ENCODE results near the gene HFM1.
"Not testable (repeated sequence)": the region's sequence is repeated elsewhere in the genome, so short reads cannot be mapped to it uniquely, and the experiment has no call there.

Gene HFM1

GRCh38 chr1:91404151-91405012 lies at the start of gene HFM1:
Gene HFM1, minus strand, starts transcription at chr1:91404837. Its CDS starts 3,755 bp downstream, at chr1:91401082.
- Mint-ChIP-seq H3K27ac (peak within 1 kb of the TSS; percentile 67), H3K4me3 (peak within 1 kb of the TSS; percentile 87), H3K9me3 (no peaks in the 10 kb centered on the region), H3K27me3 (peaks cover 52% of the 10 kb centered on the region), H3K4me1 (ENCODE audit: low read depth) (peaks cover 8% of the 10 kb centered on the region), H3K36me3 (ENCODE audit: low read depth) (no peaks in the 10 kb centered on the region)

GRCh38 chr1:91454136-91454535 lies 49.5 kb upstream of the HFM1 start:
- Mint-ChIP-seq H3K36me3 (ENCODE audit: low read depth) (no peaks in the 10 kb centered on the region), H3K27ac (no peak overlapping the region), H3K4me1 (ENCODE audit: low read depth) (no peaks in the 10 kb centered on the region), H3K27me3 (peaks cover 8% of the 10 kb centered on the region), H3K9me3 (no peaks in the 10 kb centered on the region), H3K4me3 (no peak overlapping the region)

- no peak overlapping the region for H3K4me3 Mint-ChIP-seq
- H3K9me3 Mint-ChIP-seq, result no peaks in the 10 kb centered on the region
- peaks cover 8% of the 10 kb centered on the region for H3K27me3 Mint-ChIP-seq
- H3K4me1 Mint-ChIP-seq (ENCODE audit: low read depth), result no peaks in the 10 kb centered on the region
- H3K27ac Mint-ChIP-seq, result no peak overlapping the region
- H3K36me3 Mint-ChIP-seq (ENCODE audit: low read depth), result no peaks in the 10 kb centered on the region
Measured at GRCh38 chr1:91450260-91450659, 45.6 kb upstream of the HFM1 start.

- not testable (repeated sequence) for H3K4me3 Mint-ChIP-seq; H3K4me1 Mint-ChIP-seq (ENCODE audit: low read depth); H3K36me3 Mint-ChIP-seq (ENCODE audit: low read depth); H3K27ac Mint-ChIP-seq
- Mint-ChIP-seq H3K27me3 (peaks cover 12% of the 10 kb centered on the region), H3K9me3 (peaks cover 10% of the 10 kb centered on the region)
Measured at GRCh38 chr1:91447782-91448181, 43.1 kb upstream of the HFM1 start.

- H3K9me3 Mint-ChIP-seq, result peaks cover 11% of the 10 kb centered on the region
- not testable (repeated sequence) for H3K36me3 Mint-ChIP-seq (ENCODE audit: low read depth); H3K27ac Mint-ChIP-seq; H3K4me3 Mint-ChIP-seq; H3K4me1 Mint-ChIP-seq (ENCODE audit: low read depth)
- peaks cover 12% of the 10 kb centered on the region for H3K27me3 Mint-ChIP-seq
Measured at GRCh38 chr1:91441980-91442379, 37.3 kb upstream of the HFM1 start.

GRCh38 chr1:91440847-91441246 lies 36.2 kb upstream of the HFM1 start:
- Mint-ChIP-seq H3K9me3 (peaks cover 11% of the 10 kb centered on the region), H3K36me3 (ENCODE audit: low read depth) (peaks cover 6% of the 10 kb centered on the region), H3K4me3 (no peak overlapping the region), H3K27me3 (peaks cover 12% of the 10 kb centered on the region), H3K27ac (no peak overlapping the region), H3K4me1 (ENCODE audit: low read depth) (peaks cover 7% of the 10 kb centered on the region)

GRCh38 chr1:91439016-91439415 lies 34.4 kb upstream of the HFM1 start:
- Mint-ChIP-seq H3K9me3 (peaks cover 11% of the 10 kb centered on the region), H3K27me3 (peaks cover 8% of the 10 kb centered on the region), H3K4me1 (ENCODE audit: low read depth) (peaks cover 7% of the 10 kb centered on the region), H3K27ac (no peak overlapping the region), H3K36me3 (ENCODE audit: low read depth) (peaks cover 6% of the 10 kb centered on the region), H3K4me3 (no peak overlapping the region)

GRCh38 chr1:91428182-91428798 lies 23.7 kb upstream of the HFM1 start:
- Mint-ChIP-seq H3K27ac (no peak overlapping the region), H3K4me3 (no peak overlapping the region), H3K9me3 (no peaks in the 10 kb centered on the region), H3K4me1 (ENCODE audit: low read depth) (no peaks in the 10 kb centered on the region), H3K27me3 (peaks cover 27% of the 10 kb centered on the region), H3K36me3 (ENCODE audit: low read depth) (no peaks in the 10 kb centered on the region)

GRCh38 chr1:91427741-91428140 lies 23.1 kb upstream of the HFM1 start:
- Mint-ChIP-seq H3K36me3 (ENCODE audit: low read depth) (no peaks in the 10 kb centered on the region), H3K27me3 (peaks cover 32% of the 10 kb centered on the region), H3K4me3 (no peak overlapping the region), H3K9me3 (no peaks in the 10 kb centered on the region), H3K4me1 (ENCODE audit: low read depth) (no peaks in the 10 kb centered on the region), H3K27ac (no peak overlapping the region)

GRCh38 chr1:91422523-91422922 lies 17.9 kb upstream of the HFM1 start:
- not testable (repeated sequence) for H3K36me3 Mint-ChIP-seq (ENCODE audit: low read depth); H3K27ac Mint-ChIP-seq; H3K4me1 Mint-ChIP-seq (ENCODE audit: low read depth); H3K4me3 Mint-ChIP-seq; H3K9me3 Mint-ChIP-seq
- peaks cover 40% of the 10 kb centered on the region for H3K27me3 Mint-ChIP-seq

GRCh38 chr1:91412371-91412770 lies 7.7 kb upstream of the HFM1 start:
- Mint-ChIP-seq H3K36me3 (ENCODE audit: low read depth) (no peaks in the 10 kb centered on the region), H3K9me3 (no peaks in the 10 kb centered on the region), H3K27me3 (peaks cover 22% of the 10 kb centered on the region), H3K4me3 (no peak overlapping the region), H3K27ac (no peak overlapping the region), H3K4me1 (ENCODE audit: low read depth) (no peaks in the 10 kb centered on the region)

GRCh38 chr1:91406773-91407389 lies 2.2 kb upstream of the HFM1 start:
- peaks cover 48% of the 10 kb centered on the region for H3K27me3 Mint-ChIP-seq
- H3K36me3 Mint-ChIP-seq (ENCODE audit: low read depth), result no peaks in the 10 kb centered on the region
- H3K9me3 Mint-ChIP-seq, result no peaks in the 10 kb centered on the region
- no peak overlapping the region for H3K27ac Mint-ChIP-seq
- no peak overlapping the region for H3K4me3 Mint-ChIP-seq
- H3K4me1 Mint-ChIP-seq (ENCODE audit: low read depth), result peaks cover 8% of the 10 kb centered on the region

GRCh38 chr1:91402023-91402422 lies 2.6 kb downstream of the HFM1 start:
- Mint-ChIP-seq H3K9me3 (no peaks in the 10 kb centered on the region), H3K4me3 (no peak overlapping the region), H3K27me3 (peaks cover 39% of the 10 kb centered on the region), H3K27ac (no peak overlapping the region), H3K36me3 (ENCODE audit: low read depth) (no peaks in the 10 kb centered on the region), H3K4me1 (ENCODE audit: low read depth) (peaks cover 8% of the 10 kb centered on the region)

- H3K27ac Mint-ChIP-seq, result no peak overlapping the region
- H3K4me1 Mint-ChIP-seq (ENCODE audit: low read depth), result peaks cover 6% of the 10 kb centered on the region
- H3K36me3 Mint-ChIP-seq (ENCODE audit: low read depth), result no peaks in the 10 kb centered on the region
- H3K9me3 Mint-ChIP-seq, result no peaks in the 10 kb centered on the region
- peaks cover 27% of the 10 kb centered on the region for H3K27me3 Mint-ChIP-seq
- H3K4me3 Mint-ChIP-seq, result no peak overlapping the region
Measured at GRCh38 chr1:91400133-91400725, 4.4 kb downstream of the HFM1 start.

GRCh38 chr1:91398291-91398690 lies 6.3 kb downstream of the HFM1 start:
- no peaks in the 10 kb centered on the region for H3K36me3 Mint-ChIP-seq (ENCODE audit: low read depth)
- H3K27me3 Mint-ChIP-seq, result peaks cover 22% of the 10 kb centered on the region
- H3K4me3 Mint-ChIP-seq, result no peak overlapping the region
- H3K27ac Mint-ChIP-seq, result no peak overlapping the region
- no peaks in the 10 kb centered on the region for H3K4me1 Mint-ChIP-seq (ENCODE audit: low read depth)
- no peaks in the 10 kb centered on the region for H3K9me3 Mint-ChIP-seq
